IPS-15b (cell line): Measurements from ENCODE around the gene NR4A3.
"Not testable (repeated sequence)": the region's sequence is repeated elsewhere in the genome, so short reads cannot be mapped to it uniquely, and the experiment has no call there.

Experiments
- H3K27me3 ChIP-seq: one replicate; pipeline ENCODE4 v1.6.1; 2013; ENCODE audit warnings: low read length; ENCODE audit not compliant: control insufficient read depth, insufficient read depth
- H3K36me3 ChIP-seq: one replicate; pipeline ENCODE4 v1.6.1; 2013; ENCODE audit warnings: low read length; ENCODE audit not compliant: control insufficient read depth, insufficient read depth
- H3K4me1 ChIP-seq: one replicate; pipeline ENCODE4 v1.6.1; 2013; ENCODE audit warnings: mild to moderate bottlenecking, low read length; ENCODE audit not compliant: control insufficient read depth, insufficient read depth
- H3K4me3 ChIP-seq: one replicate; pipeline ENCODE4 v1.5.1; 2013; ENCODE audit warnings: low read depth, low read length
- H3K9ac ChIP-seq: one replicate; pipeline ENCODE4 v1.6.1; 2013; ENCODE audit warnings: low read depth, mild to moderate bottlenecking, low read length
- H3K9me3 ChIP-seq: one replicate; pipeline ENCODE4 v1.6.1; 2013; ENCODE audit warnings: mild to moderate bottlenecking, low read length; ENCODE audit not compliant: control insufficient read depth, insufficient read depth

Gene NR4A3

GRCh38 chr9:99821396-99822108, at the start of gene NR4A3:
NR4A3 (plus strand) TSS chr9:99821885; CDS start chr9:99828043, 6,158 bp downstream.
- Histone ChIP-seq H3K9me3 (no peaks in the 10 kb centered on the region), H3K4me3 (peak within 1 kb of the TSS; percentile 82), H3K27me3 (peaks cover 54% of the 10 kb centered on the region), H3K36me3 (no peaks in the 10 kb centered on the region), H3K9ac (no peak within 1 kb of the TSS), H3K4me1 (peaks cover 4% of the 10 kb centered on the region)

GRCh38 chr9:99773468-99774138, 48.1 kb upstream of the NR4A3 start:
- Histone ChIP-seq H3K9me3 (no peaks in the 10 kb centered on the region), H3K4me1 (no peaks in the 10 kb centered on the region), H3K4me3 (no peak overlapping the region), H3K27me3 (no peaks in the 10 kb centered on the region), H3K36me3 (no peaks in the 10 kb centered on the region), H3K9ac (no peak overlapping the region)

GRCh38 chr9:99778308-99778707, 43.4 kb upstream of the NR4A3 start:
- no peaks in the 10 kb centered on the region for H3K36me3 ChIP-seq
- H3K9me3 ChIP-seq = no peaks in the 10 kb centered on the region
- no peaks in the 10 kb centered on the region for H3K27me3 ChIP-seq
- H3K9ac ChIP-seq = no peak overlapping the region
- no peak overlapping the region for H3K4me3 ChIP-seq
- H3K4me1 ChIP-seq = peaks cover 6% of the 10 kb centered on the region

GRCh38 chr9:99778836-99779235, 42.8 kb upstream of the NR4A3 start:
- no peaks in the 10 kb centered on the region for H3K36me3 ChIP-seq

GRCh38 chr9:99779277-99779676, 42.4 kb upstream of the NR4A3 start:
- Histone ChIP-seq H3K9ac (no peak overlapping the region), H3K9me3 (no peaks in the 10 kb centered on the region), H3K4me3 (no peak overlapping the region)

More at GRCh38 chr9:99778836-99779235, 42.8 kb upstream of the NR4A3 start:
- H3K9ac ChIP-seq = no peak overlapping the region
- no peaks in the 10 kb centered on the region for H3K9me3 ChIP-seq
- no peak overlapping the region for H3K4me3 ChIP-seq
- peaks cover 9% of the 10 kb centered on the region for H3K4me1 ChIP-seq
- no peaks in the 10 kb centered on the region for H3K27me3 ChIP-seq

GRCh38 chr9:99782349-99782748, 39.3 kb upstream of the NR4A3 start:
- not testable (repeated sequence) for H3K36me3 ChIP-seq, H3K27me3 ChIP-seq, H3K4me3 ChIP-seq, H3K9ac ChIP-seq, H3K9me3 ChIP-seq
- H3K4me1 ChIP-seq = peaks cover 24% of the 10 kb centered on the region

More at GRCh38 chr9:99779277-99779676, 42.4 kb upstream of the NR4A3 start:
- Histone ChIP-seq H3K36me3 (no peaks in the 10 kb centered on the region), H3K27me3 (no peaks in the 10 kb centered on the region), H3K4me1 (peaks cover 11% of the 10 kb centered on the region)

- Histone ChIP-seq H3K9ac (no peak overlapping the region), H3K4me3 (no peak overlapping the region), H3K36me3 (no peaks in the 10 kb centered on the region), H3K27me3 (no peaks in the 10 kb centered on the region), H3K9me3 (no peaks in the 10 kb centered on the region), H3K4me1 (peaks cover 24% of the 10 kb centered on the region)
These were observed 38.5 kb upstream of the NR4A3 start for GRCh38 chr9:99782962-99783718.

- H3K4me1 ChIP-seq = peaks cover 24% of the 10 kb centered on the region
These were observed 37.9 kb upstream of the NR4A3 start for GRCh38 chr9:99783799-99784198.

GRCh38 chr9:99785010-99785590, 36.6 kb upstream of the NR4A3 start:
- H3K4me1 ChIP-seq = peaks cover 24% of the 10 kb centered on the region
- no peak overlapping the region for H3K9ac ChIP-seq
- no peaks in the 10 kb centered on the region for H3K36me3 ChIP-seq

More at GRCh38 chr9:99783799-99784198, 37.9 kb upstream of the NR4A3 start:
- no peaks in the 10 kb centered on the region for H3K36me3 ChIP-seq
- no peaks in the 10 kb centered on the region for H3K9me3 ChIP-seq
- H3K4me3 ChIP-seq = no peak overlapping the region
- no peak overlapping the region for H3K9ac ChIP-seq
- no peaks in the 10 kb centered on the region for H3K27me3 ChIP-seq

GRCh38 chr9:99787556-99787955, 34.1 kb upstream of the NR4A3 start:
- no peaks in the 10 kb centered on the region for H3K36me3 ChIP-seq
- no peaks in the 10 kb centered on the region for H3K27me3 ChIP-seq

More at GRCh38 chr9:99785010-99785590, 36.6 kb upstream of the NR4A3 start:
- H3K27me3 ChIP-seq = no peaks in the 10 kb centered on the region
- H3K4me3 ChIP-seq = no peak overlapping the region
- H3K9me3 ChIP-seq = no peaks in the 10 kb centered on the region

GRCh38 chr9:99793528-99793927, 28.2 kb upstream of the NR4A3 start:
- H3K9ac ChIP-seq = no peak overlapping the region
- H3K27me3 ChIP-seq = no peaks in the 10 kb centered on the region
- no peak overlapping the region for H3K4me3 ChIP-seq
- H3K9me3 ChIP-seq = no peaks in the 10 kb centered on the region
- H3K4me1 ChIP-seq = no peaks in the 10 kb centered on the region
- H3K36me3 ChIP-seq = no peaks in the 10 kb centered on the region

More at GRCh38 chr9:99787556-99787955, 34.1 kb upstream of the NR4A3 start:
- no peak overlapping the region for H3K4me3 ChIP-seq
- no peaks in the 10 kb centered on the region for H3K9me3 ChIP-seq
- peaks cover 24% of the 10 kb centered on the region for H3K4me1 ChIP-seq
- no peak overlapping the region for H3K9ac ChIP-seq
